GM12878 (cell line): Measurements from ENCODE around the gene TIMM21. TPM values are rescaled to one million over a fixed set of nuclear protein-coding genes. Genes with fewer than 3 reads are reported as not detected.

Source experiments
- ATAC-seq: fragments of 200-7000 bp; cut with Tn5 transposase; 3 replicates; pipeline ENCODE4 v1.9.1; 2020; ENCODE audit warnings: mild to moderate bottlenecking, moderate library complexity
- BruUV-seq: library from RNA; stranded (reverse); fragments of 400-500 nt; replicated peaks from 2 replicates; lab custom pipeline; 2021; lab: Mats Ljungman, UMichigan
- CTCF ChIA-PET: fragments of 300-600 bp; sonication (Branson Sonifier 250); formaldehyde crosslinking; extraction: SDS; loops from one replicate; lab custom pipeline; 2021; ENCODE audit warnings: inconsistent platforms; lab: Yijun Ruan, JAX
- POLR2A ChIA-PET: fragments of 350-600 bp; formaldehyde crosslinking; extraction: SDS; loops from one replicate; lab custom pipeline; 2021; ENCODE audit warnings: inconsistent platforms; lab: Charles Lee
- RAD21 ChIA-PET: fragments of 300-600 bp; sonication (Branson Sonifier 250); formaldehyde crosslinking; loops from one replicate; lab custom pipeline; 2023; ENCODE audit warnings: antibody characterized with exemption; ENCODE audit not compliant: unreplicated experiment; lab: Charles Lee
- SMC1A ChIA-PET: fragments of 300-600 bp; sonication (Branson Sonifier 250); formaldehyde crosslinking; loops from one replicate; lab custom pipeline; 2023; ENCODE audit not compliant: unreplicated experiment, uncharacterized antibody; lab: Charles Lee
- DNase-seq: peaks from one replicate; pipeline ENCODE4 v3.0.0-alpha.2; 2011; ENCODE audit warnings: low read depth, low spot score
- FAIRE-seq: peaks from 3 replicates; lab custom pipeline; 2011; peaks lifted over from hg19 to GRCh38; lab: Jason Lieb, UNC
- H2AFZ ChIP-seq: 2 replicates; pipeline ENCODE4 v1.6.0; 2011; ENCODE audit warnings: low read depth, low read length, control low read depth; ENCODE audit not compliant: control insufficient read depth
- H3K27ac ChIP-seq: 2 replicates; pipeline ENCODE4 v1.5.1; 2011; ENCODE audit warnings: control low read depth; ENCODE audit not compliant: control insufficient read depth, insufficient read depth
- H3K27me3 ChIP-seq, 2 experiments: replicated peaks in 1 of 2; 2 replicates each; pipeline versions ENCODE4 v1.6.0 to v1.6.1; 2011; ENCODE audit warnings: low read length in 1 of 2; ENCODE audit not compliant: control insufficient read depth in 2 of 2, insufficient read depth in 2 of 2
- H3K36me3 ChIP-seq, 2 experiments: 2 replicates each; pipeline ENCODE4 v1.5.1; 2011; ENCODE audit warnings: low read length in 1 of 2; ENCODE audit not compliant: control insufficient read depth in 2 of 2, insufficient read depth in 2 of 2
- H3K4me1 ChIP-seq: 2 replicates; pipeline ENCODE4 v1.6.1; 2011; ENCODE audit warnings: mild to moderate bottlenecking, low read length, moderate library complexity, mixed read lengths; ENCODE audit not compliant: control insufficient read depth, insufficient read depth
- H3K4me2 ChIP-seq: 2 replicates; pipeline ENCODE4 v1.6.0; 2011; ENCODE audit warnings: control low read depth; ENCODE audit not compliant: control insufficient read depth, insufficient read depth
- H3K4me3 ChIP-seq: fragments of 200-600 bp; sonication (generic); 2 replicates; pipeline ENCODE4 v1.5.1; 2016
- H3K79me2 ChIP-seq: 2 replicates; pipeline ENCODE4 v1.6.0; 2011; ENCODE audit warnings: low read length; ENCODE audit not compliant: control insufficient read depth, insufficient read depth
- H3K9ac ChIP-seq: 2 replicates; pipeline ENCODE4 v1.8.0; 2011; ENCODE audit warnings: low read length, control low read depth, mixed read lengths; ENCODE audit not compliant: control insufficient read depth, insufficient read depth
- H3K9me3 ChIP-seq: replicated peaks from 3 replicates; pipeline ENCODE4 v1.5.1; 2011; ENCODE audit warnings: mild to moderate bottlenecking, low read length; ENCODE audit not compliant: control insufficient read depth, insufficient read depth
- H4K20me1 ChIP-seq: 2 replicates; pipeline ENCODE4 v1.6.0; 2011; ENCODE audit not compliant: control insufficient read depth, insufficient read depth
- BACH1 ChIP-seq: fragments of 450-650 bp; IDR thresholded peaks from 2 replicates; pipeline ENCODE4 v1.6.1; 2017; ENCODE audit warnings: mild to moderate bottlenecking, borderline replicate concordance
- EZH2 ChIP-seq: IDR thresholded peaks from 2 replicates; pipeline ENCODE4 v1.6.1; 2012; ENCODE audit warnings: low read depth, mild to moderate bottlenecking, control low read depth, inconsistent platforms, low read length, borderline replicate concordance; ENCODE audit not compliant: control insufficient read depth
- GABPA ChIP-seq: IDR thresholded peaks from 2 replicates; pipeline ENCODE4 v1.6.1; 2014; ENCODE audit warnings: antibody characterized with exemption, low read depth, mild to moderate bottlenecking, inconsistent platforms
- MYC ChIP-seq: IDR thresholded peaks from 2 replicates; pipeline ENCODE4 v1.6.1; 2011; ENCODE audit warnings: mild to moderate bottlenecking, low read length, moderate library complexity, inconsistent platforms; ENCODE audit not compliant: insufficient read depth, insufficient replicate concordance, insufficient read length, severe bottlenecking
- PAX8 ChIP-seq: fragments of 450-650 bp; IDR thresholded peaks from 2 replicates; pipeline ENCODE4 v1.6.1; 2017; ENCODE audit warnings: mild to moderate bottlenecking, moderate library complexity
- POLR2A ChIP-seq: IDR thresholded peaks from 2 replicates; pipeline ENCODE4 v1.6.1; 2011; ENCODE audit warnings: low read depth, mild to moderate bottlenecking, low read length
- SMARCA5 ChIP-seq: fragments of 450-650 bp; IDR thresholded peaks from 2 replicates; pipeline ENCODE4 v1.6.1; 2017; ENCODE audit warnings: mild to moderate bottlenecking
- SREBF1 ChIP-seq: IDR thresholded peaks from 2 replicates; pipeline ENCODE4 v1.6.1; 2012; ENCODE audit warnings: mild to moderate bottlenecking, low read length
- TBL1XR1 ChIP-seq: IDR thresholded peaks from 2 replicates; pipeline ENCODE4 v1.6.1; 2012; ENCODE audit warnings: low read depth, low read length, improper control_type of control experiment
- WRNIP1 ChIP-seq: IDR thresholded peaks from 2 replicates; pipeline ENCODE4 v1.6.1; 2011; ENCODE audit warnings: low read depth, low read length, improper control_type of control experiment, borderline replicate concordance
- YY1 ChIP-seq: IDR thresholded peaks from 2 replicates; pipeline ENCODE4 v1.6.1; 2011; ENCODE audit warnings: low read depth, mild to moderate bottlenecking, low read length
- WGBS: methylation state at CpG from one replicate; pipeline ENCODE4 v1.1.6; 2016; ENCODE audit warnings: low lambda C conversion rate; ENCODE audit not compliant: insufficient replicate concordance, insufficient coverage; ENCODE audit errors: missing lambda C conversion rate; 5-methylcytosine and 5-hydroxymethylcytosine counted together
- in situ Hi-C: fragments of 300-500 bp; cut with MboI; formaldehyde crosslinking; loops from 9 replicates; pipeline ENCODE4 v1.14.3; 2018; ENCODE audit warnings: mixed read lengths
- intact Hi-C: fragments of 100-400 bp; cut with micrococcal nuclease; formaldehyde crosslinking; loops from one replicate; pipeline ENCODE4 v1.14.2; 2022; ENCODE audit not compliant: unreplicated experiment
- polyA plus RNA-seq, 11 experiments: library from polyadenylated mRNA; depleted of rRNA in 4 of 11; unstranded in 6 of 11; stranded (reverse) in 5 of 11; fragments of >200 nt; fragmentation: Nextera tagmentation in 4 of 11; fragmentation: Illumina TruSeq in 1 of 11; extraction: Ambion mirVana in 4 of 11; extraction: Trizol in 1 of 11; gene quantifications; 1 replicate in 1 of 11; 2 replicates in 10 of 11; pipeline versions ENCODE4 v1.2.1 to v1.2.3, GENCODE V29; 2011 to 2016; ENCODE audit warnings: inconsistent platforms in 2 of 11, missing spikeins in 2 of 11, low read depth in 1 of 11
- total RNA-seq, 4 experiments: library from RNA; depleted of rRNA in 3 of 4; stranded (reverse); fragments of >200 nt in 3 of 4; fragmentation: Illumina TruSeq in 1 of 4; extraction: Trizol in 1 of 4; gene quantifications; 2 replicates each; pipeline versions ENCODE4 v1.2.1 to v1.2.3, GENCODE V29; 2013 to 2021
- TF ChIP-seq, protein P1 (sequence below): fragments of 450-650 bp; IDR thresholded peaks from 2 replicates; pipeline ENCODE4 v1.6.1; 2017; ENCODE audit warnings: mild to moderate bottlenecking, moderate library complexity
- TF ChIP-seq, protein P2 (sequence below): fragments of 450-650 bp; IDR thresholded peaks from 2 replicates; pipeline ENCODE4 v1.6.1; 2017; ENCODE audit warnings: mild to moderate bottlenecking, low read depth, inconsistent platforms; ENCODE audit not compliant: poor library complexity, severe bottlenecking
- TF ChIP-seq, protein P3 (sequence below): fragments of 450-650 bp; formaldehyde crosslinking; IDR thresholded peaks from 2 replicates; pipeline ENCODE4 v1.4.0; 2022; ENCODE audit warnings: mild to moderate bottlenecking, moderate library complexity

Gene TIMM21
- total and polyA plus RNA-seq, 10 of the 15 experiments (the other 5 are each of a cell fraction or from before 2014, with no cell fraction given), result 39.5 to 203 (median 83.4) TPM

DNA sequence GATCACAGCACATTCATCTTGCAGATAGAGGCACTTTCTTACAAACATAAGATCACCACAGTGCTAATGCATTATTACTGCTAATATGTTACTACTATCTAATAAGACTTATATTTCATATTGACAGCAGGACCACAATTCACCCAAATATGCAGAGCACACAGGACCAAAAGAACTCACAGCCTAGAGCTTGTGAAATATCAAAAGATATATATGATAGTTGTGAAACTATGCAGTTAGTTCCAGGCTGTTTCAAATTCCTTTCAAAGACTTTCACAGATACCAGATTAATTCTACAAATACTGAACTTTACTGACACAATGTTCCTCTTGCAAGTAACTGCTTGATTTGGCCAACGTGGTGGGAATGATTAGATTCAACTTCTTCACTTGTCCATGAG lies 23.7 kb upstream of the TIMM21 start:
- no peak for ATAC-seq
- 0% methylated on average over 1 of the region's 1 CpG for WGBS
- CTCF ChIA-PET, result no interaction called here
- no peaks in the 10 kb centered on the region for H3K4me1 ChIP-seq
- intact Hi-C loops (no loop called here), in situ Hi-C loops (loop anchor here (25.0 kb wide), 1 partner anchor 1362 kb away; no protein-coding TSS in a partner anchor)
- no peak overlapping the region for H2AFZ ChIP-seq
- no peaks in the 10 kb centered on the region for H3K79me2 ChIP-seq
- no peaks in the 10 kb centered on the region for H4K20me1 ChIP-seq
- RAD21 ChIA-PET, result no interaction called here
- H3K4me3 ChIP-seq, result no peak overlapping the region
- POLR2A ChIA-PET, result no interaction called here
- FAIRE-seq, result no peak
- SMC1A ChIA-PET, result interaction anchor here (1.3 kb wide), 1 partner anchor 11 kb away, joined by 3 read pairs; no protein-coding TSS in a partner anchor
- no peak overlapping the region for H3K27ac ChIP-seq
- DNase-seq, result no peak
- H3K9ac ChIP-seq, result no peak overlapping the region
- peaks cover 0 to 1% of the 10 kb centered on the region in 2 experiments; a peak in 2 of 4 replicates for H3K27me3 ChIP-seq
- no TSS peak for BruUV-seq
- H3K4me2 ChIP-seq, result no peak overlapping the region
- H3K9me3 ChIP-seq, result no peaks in the 10 kb centered on the region; the same call in 2 of the 3 replicates
- H3K36me3 ChIP-seq, result no peaks in the 10 kb centered on the region
- no peak for TF ChIP-seq YY1
- TF ChIP-seq EZH2, result no peak
- no peak for TF ChIP-seq WRNIP1
- TF ChIP-seq, protein P1, sequence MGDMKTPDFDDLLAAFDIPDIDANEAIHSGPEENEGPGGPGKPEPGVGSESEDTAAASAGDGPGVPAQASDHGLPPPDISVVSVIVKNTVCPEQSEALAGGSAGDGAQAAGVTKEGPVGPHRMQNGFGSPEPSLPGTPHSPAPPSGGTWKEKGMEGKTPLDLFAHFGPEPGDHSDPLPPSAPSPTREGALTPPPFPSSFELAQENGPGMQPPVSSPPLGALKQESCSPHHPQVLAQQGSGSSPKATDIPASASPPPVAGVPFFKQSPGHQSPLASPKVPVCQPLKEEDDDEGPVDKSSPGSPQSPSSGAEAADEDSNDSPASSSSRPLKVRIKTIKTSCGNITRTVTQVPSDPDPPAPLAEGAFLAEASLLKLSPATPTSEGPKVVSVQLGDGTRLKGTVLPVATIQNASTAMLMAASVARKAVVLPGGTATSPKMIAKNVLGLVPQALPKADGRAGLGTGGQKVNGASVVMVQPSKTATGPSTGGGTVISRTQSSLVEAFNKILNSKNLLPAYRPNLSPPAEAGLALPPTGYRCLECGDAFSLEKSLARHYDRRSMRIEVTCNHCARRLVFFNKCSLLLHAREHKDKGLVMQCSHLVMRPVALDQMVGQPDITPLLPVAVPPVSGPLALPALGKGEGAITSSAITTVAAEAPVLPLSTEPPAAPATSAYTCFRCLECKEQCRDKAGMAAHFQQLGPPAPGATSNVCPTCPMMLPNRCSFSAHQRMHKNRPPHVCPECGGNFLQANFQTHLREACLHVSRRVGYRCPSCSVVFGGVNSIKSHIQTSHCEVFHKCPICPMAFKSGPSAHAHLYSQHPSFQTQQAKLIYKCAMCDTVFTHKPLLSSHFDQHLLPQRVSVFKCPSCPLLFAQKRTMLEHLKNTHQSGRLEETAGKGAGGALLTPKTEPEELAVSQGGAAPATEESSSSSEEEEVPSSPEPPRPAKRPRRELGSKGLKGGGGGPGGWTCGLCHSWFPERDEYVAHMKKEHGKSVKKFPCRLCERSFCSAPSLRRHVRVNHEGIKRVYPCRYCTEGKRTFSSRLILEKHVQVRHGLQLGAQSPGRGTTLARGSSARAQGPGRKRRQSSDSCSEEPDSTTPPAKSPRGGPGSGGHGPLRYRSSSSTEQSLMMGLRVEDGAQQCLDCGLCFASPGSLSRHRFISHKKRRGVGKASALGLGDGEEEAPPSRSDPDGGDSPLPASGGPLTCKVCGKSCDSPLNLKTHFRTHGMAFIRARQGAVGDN, result no peak
- no peak for TF ChIP-seq TBL1XR1
- no peak for TF ChIP-seq BACH1
- TF ChIP-seq, protein P2, sequence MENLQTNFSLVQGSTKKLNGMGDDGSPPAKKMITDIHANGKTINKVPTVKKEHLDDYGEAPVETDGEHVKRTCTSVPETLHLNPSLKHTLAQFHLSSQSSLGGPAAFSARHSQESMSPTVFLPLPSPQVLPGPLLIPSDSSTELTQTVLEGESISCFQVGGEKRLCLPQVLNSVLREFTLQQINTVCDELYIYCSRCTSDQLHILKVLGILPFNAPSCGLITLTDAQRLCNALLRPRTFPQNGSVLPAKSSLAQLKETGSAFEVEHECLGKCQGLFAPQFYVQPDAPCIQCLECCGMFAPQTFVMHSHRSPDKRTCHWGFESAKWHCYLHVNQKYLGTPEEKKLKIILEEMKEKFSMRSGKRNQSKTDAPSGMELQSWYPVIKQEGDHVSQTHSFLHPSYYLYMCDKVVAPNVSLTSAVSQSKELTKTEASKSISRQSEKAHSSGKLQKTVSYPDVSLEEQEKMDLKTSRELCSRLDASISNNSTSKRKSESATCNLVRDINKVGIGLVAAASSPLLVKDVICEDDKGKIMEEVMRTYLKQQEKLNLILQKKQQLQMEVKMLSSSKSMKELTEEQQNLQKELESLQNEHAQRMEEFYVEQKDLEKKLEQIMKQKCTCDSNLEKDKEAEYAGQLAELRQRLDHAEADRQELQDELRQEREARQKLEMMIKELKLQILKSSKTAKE, result no peak
- no peak for TF ChIP-seq PAX8
- no peak for TF ChIP-seq SREBF1
- no peak for TF ChIP-seq SMARCA5
- no peak for TF ChIP-seq MYC
- TF ChIP-seq, protein P3, sequence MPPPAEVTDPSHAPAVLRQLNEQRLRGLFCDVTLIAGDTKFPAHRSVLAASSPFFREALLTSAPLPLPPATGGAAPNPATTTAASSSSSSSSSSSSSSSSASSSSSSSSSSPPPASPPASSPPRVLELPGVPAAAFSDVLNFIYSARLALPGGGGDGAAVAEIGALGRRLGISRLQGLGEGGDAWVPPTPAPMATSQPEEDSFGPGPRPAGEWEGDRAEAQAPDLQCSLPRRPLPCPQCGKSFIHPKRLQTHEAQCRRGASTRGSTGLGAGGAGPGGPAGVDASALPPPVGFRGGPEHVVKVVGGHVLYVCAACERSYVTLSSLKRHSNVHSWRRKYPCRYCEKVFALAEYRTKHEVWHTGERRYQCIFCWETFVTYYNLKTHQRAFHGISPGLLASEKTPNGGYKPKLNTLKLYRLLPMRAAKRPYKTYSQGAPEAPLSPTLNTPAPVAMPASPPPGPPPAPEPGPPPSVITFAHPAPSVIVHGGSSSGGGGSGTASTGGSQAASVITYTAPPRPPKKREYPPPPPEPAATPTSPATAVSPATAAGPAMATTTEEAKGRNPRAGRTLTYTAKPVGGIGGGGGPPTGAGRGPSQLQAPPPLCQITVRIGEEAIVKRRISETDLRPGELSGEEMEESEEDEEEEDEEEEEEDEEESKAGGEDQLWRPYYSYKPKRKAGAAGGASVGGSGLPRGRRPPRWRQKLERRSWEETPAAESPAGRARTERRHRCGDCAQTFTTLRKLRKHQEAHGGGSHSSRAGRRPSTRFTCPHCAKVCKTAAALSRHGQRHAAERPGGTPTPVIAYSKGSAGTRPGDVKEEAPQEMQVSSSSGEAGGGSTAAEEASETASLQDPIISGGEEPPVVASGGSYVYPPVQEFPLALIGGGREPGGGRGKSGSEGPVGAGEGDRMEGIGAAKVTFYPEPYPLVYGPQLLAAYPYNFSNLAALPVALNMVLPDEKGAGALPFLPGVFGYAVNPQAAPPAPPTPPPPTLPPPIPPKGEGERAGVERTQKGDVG (CRISPR knock-in tag), result no peak
- no peak for TF ChIP-seq GABPA
- TF ChIP-seq POLR2A, result no peak
